ENCODE data around the gene OXCT2. TPM values are rescaled to one million over a fixed set of nuclear protein-coding genes. Genes with fewer than 3 reads are reported as not detected.

OXCT2 gene
- total RNA-seq, 1 experiment from 2014 or later = 0.26 TPM

- in situ Hi-C loops (cut with HindIII; ENCODE audit: low pct_unique_long_range_greater_than_20kb, low sequenced_read_pairs) = no loop called here
- DNase-seq (ENCODE audit: low read depth, low spot score) = no peak
Measured at GRCh38 chr1:39722495-39722894, 48.7 kb downstream of the OXCT2 start.

GRCh38 chr1:39721664-39722063 lies 49.5 kb downstream of the OXCT2 start:
- in situ Hi-C loops (cut with HindIII; ENCODE audit: low pct_unique_long_range_greater_than_20kb, low sequenced_read_pairs) = no loop called here
- no peak for DNase-seq (ENCODE audit: low read depth, low spot score)

- in situ Hi-C loops (cut with HindIII; ENCODE audit: low pct_unique_long_range_greater_than_20kb, low sequenced_read_pairs) = no loop called here
- DNase-seq (ENCODE audit: low read depth, low spot score) = peak; percentile 73
Measured at GRCh38 chr1:39720094-39720999, 50.8 kb downstream of the OXCT2 start.

Small RNA genes lying within 50 kb of the gene (small RNA-seq; reads per million reads assigned to genes)
- gene AL033527.1 (0 reads per million in 2 experiments), gene RNU7-121P (0 to 0.05 reads per million in 2 experiments)

Other genes with a start within 250 kb of the OXCT2 start
- 111 and 112 TPM in 2 replicates for gene PABPC4, start 194.6 kb downstream of the OXCT2 start, total RNA-seq (2014; rRNA removed; shearing (Covaris generic))
- not detected in 2 replicates for gene HEYL, start 131.7 kb downstream of the OXCT2 start, total RNA-seq (2014; rRNA removed; shearing (Covaris generic))
- 0.13 TPM in 2 replicates for gene NT5C1A, start 99.2 kb downstream of the OXCT2 start, total RNA-seq (2014; rRNA removed; shearing (Covaris generic))
- 0.93 and 1.3 TPM in 2 replicates for gene HPCAL4, start 79.9 kb downstream of the OXCT2 start, total RNA-seq (2014; rRNA removed; shearing (Covaris generic))
- 33.3 and 39.1 TPM in 2 replicates for gene PPIE, start 32.5 kb downstream of the OXCT2 start, total RNA-seq (2014; rRNA removed; shearing (Covaris generic))
- gene BMP8B, start 17.5 kb upstream of the OXCT2 start, total RNA-seq (2014; rRNA removed; shearing (Covaris generic)) = 5.2 and 6.2 TPM in 2 replicates
- gene TRIT1, start 112.2 kb upstream of the OXCT2 start, total RNA-seq (2014; rRNA removed; shearing (Covaris generic)) = 41.7 and 43.9 TPM in 2 replicates
- 4.1 and 5.1 TPM in 2 replicates for gene MYCL, start 130.6 kb upstream of the OXCT2 start, total RNA-seq (2014; rRNA removed; shearing (Covaris generic))
- gene MFSD2A, start 183.8 kb upstream of the OXCT2 start, total RNA-seq (2014; rRNA removed; shearing (Covaris generic)) = 3.1 and 3.9 TPM in 2 replicates